Right ventricle myocardium inferior (tissue), 1 donor: ENCODE data around the gene TMEM215. TPM values are rescaled to one million over a fixed set of nuclear protein-coding genes. Genes with fewer than 3 reads are reported as not detected.
"Not testable (repeated sequence)": the region's sequence is repeated elsewhere in the genome, so short reads cannot be mapped to it uniquely, and the experiment has no call there.

Source experiments
- ATAC-seq: fragments of 200-7000 bp; cut with Tn5 transposase; one replicate; pipeline ENCODE4 v1.9.1; 2020; ENCODE audit warnings: mild to moderate bottlenecking, moderate library complexity
- DNase-seq: peaks from one replicate; pipeline ENCODE4 v3.0.0; 2021; ENCODE audit errors: missing footprints
- intact Hi-C: fragments of 100-400 bp; cut with DNase I; formaldehyde crosslinking; loops from one replicate; pipeline ENCODE4 v1.11.0; 2022
- long read RNA-seq: library from polyadenylated mRNA; unstranded; transcript quantifications from one replicate; pipeline ENCODE4 v2.0.0, GENCODE V29; 2021
- total RNA-seq: library from RNA; stranded (reverse); fragmentation: NEBNext Ultra II Directional; extraction: Animal tissue kit (Norgen Biotek cat#: 25700); gene quantifications from one replicate; pipeline ENCODE4 v1.2.1, GENCODE V29; 2021
- donor health status: DM: no; HTN: yes; CAD: no; lungs with severe emphysema.

The TMEM215 gene, protein sequence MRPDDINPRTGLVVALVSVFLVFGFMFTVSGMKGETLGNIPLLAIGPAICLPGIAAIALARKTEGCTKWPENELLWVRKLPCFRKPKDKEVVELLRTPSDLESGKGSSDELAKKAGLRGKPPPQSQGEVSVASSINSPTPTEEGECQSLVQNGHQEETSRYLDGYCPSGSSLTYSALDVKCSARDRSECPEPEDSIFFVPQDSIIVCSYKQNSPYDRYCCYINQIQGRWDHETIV
- not detected for total RNA-seq
- long read RNA-seq: 0 reads

DNA sequence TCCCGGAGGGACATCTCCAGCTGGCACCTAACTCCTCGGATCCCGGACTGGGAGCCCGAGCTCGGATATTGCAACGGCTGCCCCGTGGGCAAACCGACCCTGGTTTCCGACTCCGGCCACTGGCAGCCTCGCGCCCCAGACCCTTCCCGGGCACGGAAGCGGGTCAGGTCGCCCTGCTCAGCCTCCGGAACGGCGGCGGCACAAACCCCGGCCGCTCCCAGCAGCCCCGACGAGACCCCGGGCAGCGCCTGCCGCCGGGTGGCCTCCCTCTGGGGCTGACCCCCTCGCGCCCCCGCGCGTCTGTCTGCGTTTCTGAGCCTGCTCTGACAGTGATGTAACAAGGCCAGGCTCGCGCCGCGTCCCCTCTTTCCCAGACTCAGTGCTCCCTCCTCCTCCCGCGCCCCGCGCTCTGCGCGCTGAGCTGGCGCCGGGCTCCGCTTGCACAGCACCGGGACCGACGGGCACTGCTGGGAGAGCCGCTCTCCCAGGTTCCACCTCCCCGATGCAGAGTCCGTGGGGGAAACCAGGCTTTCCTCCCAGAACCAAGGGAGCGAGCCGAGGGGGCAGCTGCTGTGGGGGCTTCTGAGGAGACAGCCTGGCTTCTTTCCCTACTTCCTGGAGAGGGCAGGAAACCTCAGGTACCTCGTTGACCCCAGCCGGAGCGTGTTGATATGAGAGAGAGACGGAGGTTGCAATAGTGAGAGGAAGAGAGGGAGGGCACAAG, at the start of gene TMEM215:
TMEM215 (plus strand) TSS at position 373 of the 724 bp plus-strand sequence. CDS start 644 bp downstream, outside the sequence.
- DNase-seq: peak; percentile 69
- intact Hi-C loops: no loop called here
- ATAC-seq: no peak

DNA sequence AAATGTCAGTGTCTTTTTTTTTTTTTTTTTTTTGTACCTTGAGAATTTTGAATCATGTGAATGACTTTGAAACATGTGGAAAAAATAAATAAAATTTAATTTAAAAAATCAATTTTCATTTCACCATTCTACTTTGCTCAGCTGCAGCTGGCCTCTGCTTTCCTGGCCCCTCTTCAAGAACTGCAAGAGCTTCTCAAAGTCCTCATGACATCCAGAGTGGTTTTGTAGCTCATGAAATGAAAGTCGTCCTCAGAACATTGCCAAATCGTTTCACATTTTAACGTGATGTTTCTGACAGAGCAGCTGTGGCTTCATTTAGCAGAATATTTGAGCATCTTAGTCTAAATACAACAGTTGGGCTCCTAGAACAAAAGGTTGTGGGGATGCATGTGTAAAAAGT, 47.9 kb upstream of the TMEM215 start:
- no peak for ATAC-seq
- no peak for DNase-seq
- intact Hi-C loops: no loop called here

DNA sequence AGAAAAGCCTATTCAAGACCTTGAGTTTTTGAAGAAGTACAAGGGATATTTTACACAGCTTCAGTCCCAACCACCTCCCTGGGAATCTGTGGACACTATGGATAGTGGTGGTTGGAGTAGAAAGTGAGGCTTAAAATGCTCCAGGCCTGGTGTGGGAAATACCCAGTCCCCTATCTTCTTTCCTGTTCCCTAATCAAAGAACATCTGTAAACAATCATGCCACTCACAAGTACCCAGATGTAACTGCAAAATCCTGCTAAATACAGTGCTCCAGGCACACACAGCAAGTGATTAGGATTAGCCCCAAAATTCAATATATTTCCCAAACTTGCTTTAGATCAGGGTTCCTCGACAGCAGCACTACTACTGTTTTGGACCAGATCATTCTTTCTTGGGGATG, 46.0 kb upstream of the TMEM215 start:
- intact Hi-C loops: no loop called here
- ATAC-seq (no peak), DNase-seq (no peak)

DNA sequence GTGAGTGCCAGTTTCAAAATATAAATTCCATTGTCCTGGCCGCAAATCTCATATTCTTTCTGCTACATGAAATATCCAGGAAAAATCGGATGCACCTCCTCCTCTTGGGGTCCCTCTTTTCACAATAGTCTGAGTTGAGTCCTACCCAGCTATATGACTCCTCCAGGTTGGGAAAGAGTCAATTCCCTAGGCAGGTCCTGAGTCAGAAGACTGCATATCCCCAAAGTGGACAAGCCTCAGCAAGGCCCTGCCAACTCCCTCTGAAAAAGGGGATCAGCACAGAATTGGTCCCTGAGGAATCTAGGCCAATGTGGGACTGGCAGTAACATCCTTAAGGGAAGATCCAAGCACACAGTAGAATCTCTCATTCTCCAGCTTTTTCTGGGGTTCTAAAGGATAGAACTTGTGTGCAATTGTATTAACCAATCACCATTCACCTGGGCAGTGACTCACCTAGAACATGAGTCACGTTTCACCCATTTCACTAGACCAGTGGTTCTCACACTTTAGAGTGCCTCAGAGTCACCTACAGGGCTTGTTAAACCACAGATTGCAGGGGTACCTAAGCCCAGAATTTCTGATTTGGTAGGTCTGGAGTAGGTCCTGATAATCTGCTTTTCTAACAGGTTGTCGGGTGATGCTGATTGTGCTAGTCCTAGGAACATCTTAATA, 44.7 kb upstream of the TMEM215 start:
- DNase-seq (no peak), ATAC-seq (no peak)
- intact Hi-C loops: no loop called here

DNA sequence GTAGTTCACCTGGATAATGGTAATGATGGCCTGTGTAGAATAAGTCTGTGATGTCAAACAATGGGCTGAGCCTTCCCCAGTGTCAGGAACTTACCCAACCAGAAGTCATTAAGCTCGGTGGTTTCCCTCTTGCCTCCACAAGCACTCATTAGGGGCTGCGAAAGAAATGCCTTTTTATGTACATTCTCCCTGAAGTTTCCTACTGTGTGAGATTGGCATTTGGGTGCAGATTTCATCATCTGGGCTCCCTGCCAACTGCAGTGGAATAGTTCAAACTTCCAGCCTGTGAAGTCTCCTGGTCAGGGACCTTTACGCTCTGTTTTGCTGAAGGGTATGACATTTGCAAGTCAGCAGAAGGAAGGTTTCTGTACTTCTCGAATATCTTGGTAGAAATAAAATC, 41.6 kb upstream of the TMEM215 start:
- intact Hi-C loops: no loop called here
- ATAC-seq: no peak
- no peak for DNase-seq

DNA sequence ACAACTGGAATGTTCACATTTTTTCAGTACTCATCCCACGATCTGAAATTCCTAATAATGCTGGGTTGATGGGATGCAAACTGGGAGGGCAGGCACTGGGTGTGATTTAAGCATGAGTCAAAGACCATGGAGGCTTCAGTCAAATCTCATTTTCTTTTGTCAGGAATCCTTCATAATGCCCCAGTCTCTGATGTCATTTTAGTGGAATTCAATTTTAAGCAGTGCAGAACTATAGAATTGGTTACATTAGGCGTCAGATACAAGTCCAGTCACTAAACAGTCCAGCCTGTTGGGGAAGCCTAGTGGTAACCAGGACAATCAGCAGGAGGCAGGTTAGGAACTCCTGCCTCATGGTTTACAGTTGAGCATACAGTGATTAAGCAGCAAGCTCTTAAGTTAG, 41.0 kb upstream of the TMEM215 start:
- DNase-seq (no peak), ATAC-seq (no peak)
- intact Hi-C loops: no loop called here

DNA sequence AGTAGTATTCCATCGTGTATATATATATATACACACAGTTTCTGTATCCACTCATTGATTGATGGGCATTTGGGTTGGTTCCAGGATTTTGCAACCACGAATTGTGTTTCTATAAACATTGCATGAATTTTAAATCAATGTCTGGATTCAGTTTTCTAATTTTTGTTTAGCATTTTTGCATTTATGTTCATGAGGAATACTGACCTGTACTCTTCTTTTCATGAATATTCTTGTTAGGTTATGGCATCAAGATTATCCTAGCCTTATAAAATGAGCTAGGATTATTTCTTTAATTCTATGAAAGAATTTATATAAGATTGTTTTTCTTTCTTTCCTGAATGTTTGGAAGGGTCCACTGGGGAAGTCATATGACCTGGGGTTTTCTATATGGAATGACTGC, 35.3 kb upstream of the TMEM215 start:
- no peak for DNase-seq
- ATAC-seq: no peak
- intact Hi-C loops: no loop called here

DNA sequence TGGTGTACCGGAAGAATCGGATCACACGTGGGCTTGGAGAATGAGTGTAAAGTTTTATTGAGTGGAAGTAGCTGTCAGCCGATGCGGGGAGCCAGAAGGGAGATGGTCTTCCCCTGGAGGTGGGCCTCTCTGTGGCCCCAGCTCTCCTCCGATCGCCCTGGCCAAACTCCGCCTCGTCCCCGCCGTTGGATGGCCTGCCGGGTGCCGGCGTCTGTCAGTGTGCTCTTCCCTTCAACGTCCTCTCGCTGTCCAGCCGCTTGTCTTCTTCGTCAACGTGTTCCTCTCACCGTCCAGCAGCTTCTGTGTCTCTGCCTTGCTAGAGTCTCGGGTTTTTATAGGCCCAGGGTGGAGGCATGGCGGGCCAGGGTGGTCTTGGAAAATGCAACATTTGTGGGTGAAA, 27.6 kb upstream of the TMEM215 start:
- no peak for DNase-seq
- intact Hi-C loops: no loop called here
- no peak for ATAC-seq

DNA sequence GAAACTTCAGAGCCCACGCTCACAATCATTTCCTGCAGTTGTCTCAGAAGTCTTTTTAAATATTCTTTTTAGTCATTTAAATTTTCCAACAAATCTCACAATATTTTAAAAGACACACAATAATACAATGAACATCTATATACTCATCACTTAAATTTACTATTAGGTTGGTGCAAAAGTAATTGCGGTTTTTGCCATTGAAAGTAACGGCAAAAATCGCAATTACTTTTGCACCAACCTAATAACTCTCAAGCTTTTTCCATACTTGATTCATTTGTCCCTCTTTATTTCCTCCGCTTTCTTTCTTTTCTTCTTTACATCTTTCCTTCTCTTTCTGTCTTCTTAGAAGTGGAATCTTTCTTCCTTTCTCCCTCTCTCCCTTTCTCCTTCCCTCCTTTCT, 19.2 kb upstream of the TMEM215 start:
- ATAC-seq: no peak

DNA sequence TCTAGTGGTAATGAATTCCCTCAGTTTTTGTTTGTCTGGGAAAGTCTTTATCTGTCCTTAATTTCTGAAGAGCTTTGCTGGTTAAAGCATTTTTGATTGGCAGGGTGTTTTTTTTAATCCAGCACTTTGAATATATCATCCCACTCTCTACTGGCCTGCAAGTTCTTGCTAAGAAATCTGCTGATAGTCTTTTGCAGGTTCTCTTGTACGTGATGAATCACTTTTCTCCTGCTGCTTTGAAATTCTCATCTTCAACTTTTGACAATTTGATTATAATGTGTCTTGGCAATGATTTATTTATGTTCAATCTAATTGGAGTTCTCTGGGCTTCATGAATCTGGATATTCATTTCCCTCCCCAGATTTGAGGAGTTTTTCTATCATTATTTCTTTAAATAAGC, 8.1 kb upstream of the TMEM215 start:
- intact Hi-C loops: no loop called here
- ATAC-seq (no peak), DNase-seq (no peak)

More for the DNA sequence above, 19.2 kb upstream of the TMEM215 start:
- intact Hi-C loops: loop anchor here (10.0 kb wide), 1 partner anchor 201 kb away; no protein-coding TSS in a partner anchor
- no peak for DNase-seq

DNA sequence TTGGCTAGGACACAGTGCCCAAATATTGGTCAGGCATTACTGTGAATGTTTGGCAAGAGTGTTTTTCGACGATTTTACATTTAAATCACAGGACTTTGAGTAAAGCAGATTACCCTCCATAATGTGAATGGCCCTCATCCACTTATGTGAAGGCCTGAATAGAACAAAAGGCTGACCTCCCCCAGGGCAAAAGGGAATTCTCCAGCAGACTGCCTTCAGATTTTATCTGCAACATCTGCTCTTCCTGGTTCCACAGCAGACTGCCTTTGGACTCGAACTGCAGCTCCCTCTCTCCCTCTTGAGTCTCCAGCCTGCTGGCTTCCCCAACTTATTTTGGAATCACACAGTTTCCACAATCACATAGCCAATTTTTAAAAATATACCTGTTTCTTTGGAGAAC, 7.1 kb upstream of the TMEM215 start:
- DNase-seq: no peak
- intact Hi-C loops: no loop called here
- ATAC-seq: no peak

DNA sequence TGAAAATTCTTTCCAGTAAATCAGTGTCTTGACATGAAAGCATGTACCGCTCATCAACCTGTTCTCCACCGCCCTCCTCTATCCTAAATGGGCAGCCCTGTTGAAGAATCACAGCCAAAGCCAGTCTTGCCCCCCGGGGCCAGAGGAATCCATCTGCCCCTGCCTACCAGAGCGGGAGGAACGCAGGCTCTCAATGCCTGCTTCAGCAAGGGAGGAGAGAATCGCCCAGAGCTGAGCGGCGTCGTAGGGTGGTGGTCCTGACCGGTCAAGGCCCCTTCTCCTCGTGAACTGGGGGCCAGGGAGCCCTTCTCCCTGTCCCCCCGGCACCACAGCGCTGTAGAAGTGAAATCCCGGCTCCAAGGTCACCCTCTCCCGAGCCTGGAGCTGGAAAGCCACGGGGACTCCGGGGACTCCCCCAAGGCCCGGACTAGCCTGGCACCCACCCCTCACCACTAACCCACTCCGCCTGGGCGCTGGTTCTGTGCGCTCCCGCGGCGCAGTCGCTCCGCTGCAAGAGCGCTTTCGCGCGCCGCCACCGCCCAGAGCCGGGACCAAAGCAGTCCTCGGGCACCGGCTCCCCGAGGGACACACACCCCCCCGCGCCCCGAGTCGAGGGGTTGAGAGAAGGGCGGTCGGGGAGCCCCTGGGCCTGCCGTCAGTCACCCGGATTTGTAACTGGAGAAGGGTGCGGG, 718 bp upstream of the TMEM215 start:
- ATAC-seq (no peak), DNase-seq (peak; percentile 59)
- intact Hi-C loops: no loop called here

DNA sequence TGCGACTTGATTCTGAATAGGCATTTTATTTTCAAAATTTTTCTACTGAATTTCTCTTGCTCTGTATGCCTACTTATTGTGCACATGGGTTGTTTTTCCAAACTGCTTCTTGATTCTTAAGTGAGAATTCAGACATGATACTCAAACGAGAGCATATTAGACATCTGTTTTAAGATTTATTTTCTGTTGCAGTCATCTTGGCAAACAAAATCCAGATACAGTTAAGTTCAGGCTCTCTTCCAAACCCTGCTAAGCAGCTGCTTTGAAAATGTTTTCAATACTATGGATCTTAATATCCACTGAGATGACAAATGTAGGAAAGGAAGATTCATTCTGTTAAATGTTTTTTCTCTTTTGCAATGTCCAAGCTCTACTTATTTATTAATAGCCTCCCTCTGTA, 4.5 kb downstream of the TMEM215 start:
- ATAC-seq (no peak), DNase-seq (no peak)
- intact Hi-C loops: no loop called here

DNA sequence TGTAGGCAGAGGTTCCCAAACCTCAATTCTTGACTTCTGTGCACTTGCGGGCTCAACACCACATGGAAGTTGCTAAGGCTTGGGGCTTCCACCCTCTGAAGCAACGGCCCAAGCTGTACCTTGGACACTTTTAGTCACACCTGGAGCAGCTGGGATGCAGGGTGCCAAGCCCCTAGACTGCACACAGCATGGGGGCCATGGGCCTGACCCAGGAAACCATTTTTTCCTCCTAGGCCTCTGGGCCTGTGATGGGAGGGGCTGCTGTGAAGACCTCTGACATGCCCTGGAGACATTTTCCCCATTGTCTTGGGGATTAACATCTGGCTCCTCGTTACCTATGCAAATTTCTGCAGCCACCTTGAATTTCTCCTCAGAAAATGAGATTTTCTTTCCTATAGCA, 12.7 kb downstream of the TMEM215 start:
- ATAC-seq, intact Hi-C loops, DNase-seq: not testable (repeated sequence)

DNA sequence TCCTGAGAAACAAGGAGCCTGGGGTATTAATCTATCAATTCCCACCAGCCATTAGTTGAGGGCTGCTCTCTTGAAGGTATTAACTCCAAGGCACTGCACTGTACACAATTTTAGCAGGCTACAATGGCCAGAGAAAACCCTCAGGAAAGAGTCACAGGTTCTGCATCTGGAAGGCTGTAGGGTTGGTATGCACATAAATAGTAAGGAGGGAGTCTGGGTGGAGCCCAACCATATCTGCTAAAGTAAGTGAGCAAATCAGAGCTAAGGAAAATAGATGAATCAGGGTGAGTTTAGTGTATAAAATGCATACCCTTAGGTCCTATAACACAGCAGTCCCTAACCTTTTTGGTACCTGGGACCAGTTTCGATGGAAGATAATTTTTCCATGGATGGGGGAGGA, 18.2 kb downstream of the TMEM215 start:
- DNase-seq (no peak), ATAC-seq (no peak)
- intact Hi-C loops: loop anchor here (10.0 kb wide), 1 partner anchor 113 kb away; no protein-coding TSS in a partner anchor

DNA sequence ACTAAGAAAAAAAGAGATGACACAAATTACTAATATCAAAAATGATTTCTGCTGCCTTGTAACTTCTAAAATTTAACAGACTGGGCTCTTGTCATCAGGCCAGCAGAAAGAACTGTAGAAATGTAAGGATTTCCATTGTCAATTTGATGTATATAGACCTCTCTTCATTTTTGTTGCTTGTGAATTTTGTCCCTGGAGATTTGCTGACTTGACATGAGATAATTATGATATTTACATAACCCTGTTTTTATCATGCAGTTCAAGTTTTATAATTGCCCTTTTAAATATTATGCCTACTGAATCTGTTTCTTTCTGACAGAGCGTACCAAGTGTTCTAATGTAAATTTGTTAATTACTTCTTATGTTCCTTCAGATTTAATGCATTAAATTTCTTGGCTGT, 23.9 kb downstream of the TMEM215 start:
- no peak for ATAC-seq
- no peak for DNase-seq
- intact Hi-C loops: loop anchor here (10.0 kb wide), 1 partner anchor 108 kb away; no protein-coding TSS in a partner anchor

DNA sequence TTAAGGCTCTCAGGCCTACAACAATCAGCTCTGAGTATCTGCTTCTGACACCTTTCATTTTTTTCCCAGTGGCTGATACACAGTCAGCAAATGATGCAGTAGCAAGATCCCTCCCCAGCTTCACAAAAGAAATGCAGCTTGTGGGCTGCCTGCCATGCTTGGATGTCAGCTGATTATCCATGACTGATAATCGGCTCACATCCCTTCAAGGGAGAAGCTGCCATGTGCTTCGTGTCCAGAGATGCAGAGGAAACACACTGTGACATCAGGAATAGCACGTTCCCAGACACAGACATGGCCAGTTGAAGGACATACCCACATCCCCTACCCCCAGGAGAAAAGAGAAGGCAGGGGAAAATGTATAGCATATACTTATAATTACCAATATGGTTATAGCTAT, 27.9 kb downstream of the TMEM215 start:
- intact Hi-C loops: no loop called here
- no peak for DNase-seq
- no peak for ATAC-seq

DNA sequence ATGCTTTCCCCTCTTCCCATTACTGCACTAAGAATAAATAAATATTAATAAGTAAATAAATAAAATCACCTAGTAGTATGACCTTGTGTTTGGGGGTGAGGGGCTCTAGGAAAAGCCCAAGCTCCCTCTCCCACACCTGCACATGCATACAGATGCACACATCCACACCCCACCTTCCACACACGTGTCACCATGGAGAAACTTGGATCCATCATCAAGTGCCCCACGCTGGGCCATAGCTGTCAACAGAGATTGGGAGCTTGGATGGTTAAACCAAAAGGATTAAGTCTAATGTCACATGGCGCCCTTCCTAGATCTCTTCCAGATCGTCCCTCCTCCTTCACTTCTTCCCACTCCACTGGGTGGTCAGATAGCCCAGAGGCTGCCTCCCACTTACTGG, 37.0 kb downstream of the TMEM215 start:
- ATAC-seq: no peak
- intact Hi-C loops: no loop called here
- no peak for DNase-seq

DNA sequence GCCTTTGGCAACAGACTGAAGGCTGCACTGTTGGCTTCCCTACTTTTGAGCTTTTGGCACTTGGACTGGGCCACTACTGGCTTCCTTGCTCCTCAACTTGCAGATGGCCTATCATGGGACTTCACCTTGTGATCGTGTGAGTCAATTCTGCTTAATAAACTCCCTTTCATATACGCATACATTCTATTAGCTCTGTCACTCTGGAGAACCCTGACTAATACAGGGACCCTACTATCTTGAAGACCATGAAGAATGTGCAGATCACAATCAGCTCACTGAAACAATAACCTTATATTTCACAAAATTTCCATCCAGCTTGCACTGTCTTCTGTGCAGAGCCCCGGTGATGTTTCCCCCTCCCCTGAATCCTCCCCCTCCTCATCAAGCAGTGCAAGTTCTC, 39.8 kb downstream of the TMEM215 start:
- no peak for ATAC-seq
- intact Hi-C loops: no loop called here
- DNase-seq: no peak
